Stimulated activated CD4-positive, alpha-beta T cell treated with anti-CD3 and anti-CD28 coated beads, Interleukin-15, amount 100 ng/mL, for 48 hours (primary cell): ENCODE results near the gene FCRL3.
"Not testable (repeated sequence)": the region's sequence is repeated elsewhere in the genome, so short reads cannot be mapped to it uniquely, and the experiment has no call there.

Experiments
- DNase-seq, 2 donors: peaks; one replicate each; pipeline ENCODE4 v3.0.0-alpha.2; 2020; ENCODE audit warnings: low read depth in 2 of 2

FCRL3 gene

DNA sequence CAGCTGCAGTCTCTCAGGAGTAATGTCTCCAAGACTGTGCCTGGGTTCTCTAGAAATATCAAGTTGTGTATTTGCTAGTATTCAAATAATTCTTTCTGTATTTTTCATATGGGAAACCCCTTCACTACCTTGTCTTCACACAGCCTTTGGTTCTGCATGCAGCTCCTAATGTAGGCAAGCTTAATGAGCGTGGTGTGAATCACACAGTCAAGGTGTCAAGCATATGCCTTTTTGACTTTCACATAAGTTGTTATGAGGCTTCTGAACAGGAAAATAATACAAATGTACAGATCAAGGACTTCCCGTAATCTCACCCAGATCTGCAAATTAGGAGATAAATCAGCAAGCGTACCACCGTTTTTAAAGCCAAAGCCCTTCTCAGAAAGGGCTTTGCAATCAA lies at the start of gene FCRL3:
Gene FCRL3, minus strand, starts transcription at position 38 of the 400 bp plus-strand sequence. CDS start 280 bp downstream, outside the sequence.
- no peak for DNase-seq

- DNase-seq, result no peak
These were observed 47.8 kb upstream of the FCRL3 start for GRCh38 chr1:157748262-157748817.

DNA sequence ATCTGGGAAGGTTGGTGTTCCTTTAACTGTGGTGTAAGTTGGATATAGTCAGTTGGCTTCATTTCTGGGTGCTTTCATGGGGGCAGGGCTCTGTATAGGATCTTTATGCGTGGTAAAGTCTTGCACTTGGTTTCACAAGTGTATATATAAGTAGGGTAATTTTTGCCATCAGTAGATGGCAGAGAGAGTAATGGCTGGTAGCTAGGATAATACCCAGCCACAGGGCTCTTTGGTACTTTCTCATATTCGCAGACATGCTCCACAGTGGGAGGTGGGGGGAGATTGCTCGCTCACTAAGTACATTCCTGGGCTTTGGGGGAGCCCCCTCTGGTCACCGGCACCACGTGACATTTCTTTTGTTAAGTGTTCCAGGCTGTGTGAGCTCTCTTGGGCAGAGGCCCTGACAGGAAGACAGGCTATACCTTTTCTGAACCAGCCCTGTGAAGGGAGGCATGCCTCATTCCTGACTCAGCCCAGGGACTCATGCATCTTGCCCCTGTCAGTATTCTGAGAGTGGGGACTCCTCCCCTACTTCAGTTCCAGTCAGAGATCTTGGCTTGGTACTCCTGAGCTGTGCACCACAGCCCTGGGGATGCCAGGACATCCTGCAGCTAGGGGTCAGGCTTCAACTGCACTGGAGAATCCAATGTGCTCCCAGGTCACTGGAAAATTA lies 38.8 kb upstream of the FCRL3 start:
- no peak for DNase-seq

DNA sequence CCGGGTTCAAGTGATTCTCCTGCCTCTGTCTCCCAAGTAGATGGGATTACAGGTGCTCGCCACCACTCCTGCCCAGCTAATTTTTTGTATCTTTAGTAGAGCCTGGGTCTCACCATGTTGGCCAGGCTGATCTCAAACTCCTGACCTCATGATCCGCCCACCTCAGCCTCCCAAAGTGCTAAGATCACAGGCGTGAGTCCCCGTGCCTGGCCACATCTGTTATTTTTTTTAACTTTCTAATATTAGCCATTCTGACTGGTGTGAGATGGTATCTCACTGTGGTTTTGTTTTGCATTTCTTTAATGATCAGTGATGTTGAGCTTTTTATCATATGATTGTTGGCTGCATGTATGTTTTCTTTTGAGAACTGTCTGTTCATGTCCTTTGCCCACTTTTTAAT lies 35.4 kb upstream of the FCRL3 start:
- not testable (repeated sequence) for DNase-seq

DNA sequence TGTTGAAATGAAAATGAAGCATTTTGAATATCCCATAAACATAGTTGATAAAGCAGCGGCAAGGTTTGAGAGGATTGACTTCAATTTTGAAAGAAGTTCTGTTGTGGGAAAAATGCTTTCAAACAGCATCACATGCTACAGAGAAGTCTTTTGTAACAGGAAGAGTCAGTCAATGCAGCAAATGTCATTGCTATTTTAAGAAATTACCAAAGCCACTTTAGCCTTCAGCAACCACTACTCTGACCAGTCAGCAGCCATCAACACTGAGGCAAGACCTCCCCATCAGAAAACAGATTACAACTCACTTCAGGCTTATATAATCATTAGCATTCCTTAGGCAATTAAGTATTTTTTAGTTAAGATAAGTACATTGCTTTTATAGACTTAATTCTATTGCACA lies 33.8 kb upstream of the FCRL3 start:
- no peak for DNase-seq

GRCh38 chr1:157732755-157733154 lies 32.2 kb upstream of the FCRL3 start:
- DNase-seq, result no peak

DNA sequence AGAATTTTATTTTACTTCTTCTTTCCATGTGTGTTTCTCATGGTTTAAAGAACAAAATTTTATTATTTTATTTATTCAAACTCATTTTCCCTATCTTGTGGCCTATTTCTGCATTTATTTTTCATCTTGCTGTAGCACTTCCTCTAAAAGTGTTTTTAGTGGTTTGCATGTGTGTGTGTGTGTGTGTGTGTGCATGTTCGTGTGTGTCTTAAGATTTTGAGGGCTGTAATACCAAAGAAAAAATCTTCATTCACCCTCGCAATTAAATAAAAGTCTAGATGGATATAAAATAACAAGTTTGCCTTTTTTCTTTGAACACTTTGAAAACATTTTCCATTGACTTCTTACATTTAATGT lies 24.6 kb upstream of the FCRL3 start:
- DNase-seq, result no peak

GRCh38 chr1:157724537-157725220 lies 24.1 kb upstream of the FCRL3 start:
- no peak for DNase-seq

- no peak for DNase-seq
These were observed 22.6 kb upstream of the FCRL3 start for GRCh38 chr1:157723157-157723556.

GRCh38 chr1:157721985-157722384 lies 21.4 kb upstream of the FCRL3 start:
- no peak for DNase-seq

DNA sequence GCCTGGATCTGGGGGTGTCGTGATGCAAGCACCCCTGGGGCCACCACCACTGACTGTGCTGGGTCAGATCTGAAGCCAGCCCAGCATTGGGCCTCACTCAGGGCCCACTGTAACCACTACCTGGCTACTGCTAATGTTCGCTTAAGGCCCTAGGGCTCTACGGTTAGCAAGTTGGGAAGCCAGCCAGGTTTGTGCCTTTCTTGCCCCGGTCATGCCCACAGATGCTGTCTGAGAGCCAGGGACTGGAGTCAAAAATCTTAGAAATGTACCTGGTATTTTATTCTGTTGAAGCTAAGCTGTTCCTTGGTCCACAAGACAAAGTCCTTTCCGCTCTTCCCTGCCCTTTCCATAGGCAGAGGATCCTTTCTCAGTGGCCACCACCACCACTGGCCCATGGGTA lies 15.2 kb upstream of the FCRL3 start:
- DNase-seq, result no peak

GRCh38 chr1:157711802-157712201 lies 11.2 kb upstream of the FCRL3 start:
- no peak for DNase-seq

DNA sequence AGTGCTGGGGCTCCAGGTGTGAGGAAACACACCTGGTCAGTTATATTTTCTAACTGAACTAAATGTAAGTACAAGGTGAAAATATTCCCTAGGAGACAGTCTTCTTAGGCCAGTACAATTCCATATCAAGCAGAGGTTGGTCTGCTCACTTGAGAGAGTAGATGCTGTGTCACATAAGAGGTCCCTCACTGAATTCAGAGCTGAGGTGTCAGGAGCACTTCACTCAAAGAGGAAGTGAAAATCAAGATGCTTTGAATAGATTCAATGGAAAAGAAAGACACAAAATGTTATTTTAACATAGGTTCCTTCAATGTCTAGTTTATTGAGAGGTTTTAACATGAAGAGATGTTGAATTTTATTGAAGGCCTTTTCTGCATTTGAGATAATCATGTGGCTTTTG lies 4.3 kb upstream of the FCRL3 start:
- no peak for DNase-seq

GRCh38 chr1:157703981-157704380 lies 3.4 kb upstream of the FCRL3 start:
- no peak for DNase-seq

GRCh38 chr1:157702308-157702825 lies 1.8 kb upstream of the FCRL3 start:
- DNase-seq, result no peak

DNA sequence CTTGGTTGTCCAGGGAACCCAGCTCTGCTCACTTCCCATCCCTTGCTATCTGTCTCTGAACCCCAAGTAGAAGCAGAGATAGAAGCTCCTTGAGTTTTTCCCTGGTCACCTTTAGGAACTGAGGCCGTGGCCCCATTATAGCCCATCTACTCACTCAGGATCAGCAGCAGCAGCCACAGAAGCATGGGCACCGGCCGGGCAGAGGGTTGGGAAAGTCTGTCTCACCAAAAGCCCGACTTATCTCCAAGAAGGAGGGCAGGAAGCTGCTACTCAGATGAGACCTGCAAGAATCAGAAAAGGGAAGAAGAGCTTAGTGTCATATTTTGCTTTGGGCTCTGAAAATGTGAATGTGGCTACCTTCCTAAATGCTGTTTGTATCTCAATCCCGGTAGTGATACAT lies 264 bp downstream of the FCRL3 start:
- no peak for DNase-seq

GRCh38 chr1:157697781-157698569 lies 2.6 kb downstream of the FCRL3 start:
- no peak for DNase-seq

GRCh38 chr1:157696966-157697628 lies 3.5 kb downstream of the FCRL3 start:
- no peak for DNase-seq

- DNase-seq, result no peak
These were observed 5.2 kb downstream of the FCRL3 start for GRCh38 chr1:157695417-157695816.

- DNase-seq, result no peak
These were observed 9.2 kb downstream of the FCRL3 start for GRCh38 chr1:157691285-157691920.

GRCh38 chr1:157682710-157683437 lies 17.7 kb downstream of the FCRL3 start:
- no peak for DNase-seq
